ENCODE data around the gene MTA3.
"Not testable (repeated sequence)": the region's sequence is repeated elsewhere in the genome, so short reads cannot be mapped to it uniquely, and the experiment has no call there.

MTA3 gene

GRCh38 chr2:42725657-42726056 is 157.2 kb downstream of the MTA3 start:
- in situ Hi-C loops (cut with MboI; ENCODE audit: low sequenced_read_pairs) = no loop called here

DNA sequence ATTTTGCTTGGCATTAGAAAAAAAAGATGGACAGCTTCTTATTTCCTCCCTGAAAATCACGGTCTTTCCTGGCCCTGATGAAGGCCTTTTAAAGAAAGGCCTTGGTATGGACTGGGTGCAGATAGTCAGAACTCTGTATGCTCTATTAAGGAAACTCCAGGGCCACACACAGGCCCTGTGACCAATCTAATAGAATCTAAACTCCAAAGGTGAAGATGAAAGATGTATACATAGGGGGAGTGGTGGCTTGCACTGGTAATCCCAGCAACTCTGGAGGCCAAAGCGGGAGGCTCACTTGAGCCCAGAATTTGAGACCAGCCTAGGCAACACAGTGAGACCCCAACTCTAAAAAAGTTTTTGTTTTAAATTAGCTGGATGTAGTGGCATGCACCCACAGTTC is 158.2 kb downstream of the MTA3 start:
- in situ Hi-C loops (cut with MboI; ENCODE audit: low sequenced_read_pairs) = no loop called here

- in situ Hi-C loops (cut with MboI; ENCODE audit: low sequenced_read_pairs) = not testable (repeated sequence)
Measured at GRCh38 chr2:42731316-42731715, 162.9 kb downstream of the MTA3 start.

DNA sequence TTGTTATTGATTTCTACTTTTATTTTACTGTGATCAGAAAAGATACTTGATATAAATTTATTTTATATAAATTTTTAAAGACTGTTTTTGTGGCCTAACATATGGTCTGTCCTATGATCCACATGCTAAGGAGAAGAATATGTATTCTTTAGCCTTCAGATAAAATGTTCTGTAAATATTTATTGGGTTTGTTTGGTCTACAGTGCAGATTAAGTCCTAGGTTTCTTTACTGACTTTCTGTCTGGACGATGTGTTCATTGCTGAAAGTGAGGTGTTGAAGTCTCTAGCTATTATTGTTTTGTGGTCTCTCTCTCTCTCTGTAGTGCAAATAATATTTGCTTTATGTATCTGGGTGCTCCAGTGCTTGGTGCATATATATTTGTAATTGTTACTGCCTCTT is 165.4 kb downstream of the MTA3 start:
- in situ Hi-C loops (cut with MboI; ENCODE audit: low sequenced_read_pairs) = no loop called here

- in situ Hi-C loops (cut with MboI; ENCODE audit: low sequenced_read_pairs) = no loop called here
Measured at GRCh38 chr2:42736598-42737322, 168.3 kb downstream of the MTA3 start.

GRCh38 chr2:42741140-42741539 is 172.7 kb downstream of the MTA3 start:
- in situ Hi-C loops (cut with MboI; ENCODE audit: low sequenced_read_pairs) = no loop called here

DNA sequence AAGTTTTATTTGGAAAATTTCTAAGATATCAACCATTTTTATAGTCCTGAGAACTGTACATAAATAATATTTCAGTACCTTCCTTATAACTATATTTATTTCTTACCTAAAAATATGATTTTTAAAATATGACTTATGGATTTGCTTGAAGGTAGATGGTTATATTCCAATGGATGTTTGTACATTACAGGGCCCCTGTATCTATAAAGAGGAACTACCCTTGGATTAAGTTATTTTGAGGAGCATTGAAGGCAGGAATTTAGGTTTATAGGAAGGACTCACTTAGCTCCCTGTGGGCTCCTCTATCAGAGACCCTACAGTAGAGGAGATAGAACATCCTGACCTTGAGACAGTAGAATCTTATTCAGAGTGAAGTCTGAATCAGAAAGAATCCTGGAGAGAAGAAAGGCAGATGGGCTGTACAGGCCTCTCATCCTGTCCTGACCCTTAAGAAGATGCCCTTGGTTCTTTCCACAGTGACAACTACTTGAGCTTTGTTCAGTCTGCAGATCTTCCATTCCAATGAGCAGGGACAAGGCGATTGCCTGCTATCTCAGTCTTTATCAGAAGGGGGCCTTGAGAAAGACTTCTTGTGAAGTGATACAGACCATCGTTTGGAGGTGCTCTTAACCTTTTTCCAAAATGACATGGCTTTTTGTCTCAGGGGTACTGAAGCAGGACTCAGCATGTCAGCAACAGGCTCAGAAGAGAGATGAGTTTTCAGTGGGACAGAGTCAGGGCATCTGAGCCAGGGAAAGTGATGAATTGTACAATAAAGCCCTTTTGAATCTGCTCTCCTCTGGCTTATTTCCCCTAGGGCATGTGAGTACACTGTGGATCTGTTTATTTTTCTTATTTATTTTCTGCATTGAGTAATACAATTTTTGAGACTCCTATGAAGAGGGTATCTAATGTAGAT is 174.6 kb downstream of the MTA3 start:
- in situ Hi-C loops (cut with MboI; ENCODE audit: low sequenced_read_pairs) = no loop called here

DNA sequence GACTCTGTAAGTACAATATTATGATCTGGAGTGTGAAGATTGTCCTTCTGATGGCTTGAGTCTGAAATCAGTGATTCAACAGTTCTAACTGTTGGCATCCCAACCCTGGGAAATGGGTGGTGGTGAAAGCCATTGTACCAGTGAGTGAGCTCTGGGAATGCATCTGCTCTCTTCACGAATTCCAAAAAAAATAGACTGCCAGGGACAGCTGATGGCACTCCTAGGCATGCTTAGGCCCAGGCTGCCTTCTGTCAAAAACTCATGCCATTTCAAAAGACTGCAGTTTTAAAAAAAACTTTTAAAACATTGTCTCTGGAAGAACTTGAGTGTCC is 175.2 kb downstream of the MTA3 start:
- in situ Hi-C loops (cut with MboI; ENCODE audit: low sequenced_read_pairs) = no loop called here

GRCh38 chr2:42744545-42745082 is 176.2 kb downstream of the MTA3 start:
- in situ Hi-C loops (cut with MboI; ENCODE audit: low sequenced_read_pairs) = no loop called here

DNA sequence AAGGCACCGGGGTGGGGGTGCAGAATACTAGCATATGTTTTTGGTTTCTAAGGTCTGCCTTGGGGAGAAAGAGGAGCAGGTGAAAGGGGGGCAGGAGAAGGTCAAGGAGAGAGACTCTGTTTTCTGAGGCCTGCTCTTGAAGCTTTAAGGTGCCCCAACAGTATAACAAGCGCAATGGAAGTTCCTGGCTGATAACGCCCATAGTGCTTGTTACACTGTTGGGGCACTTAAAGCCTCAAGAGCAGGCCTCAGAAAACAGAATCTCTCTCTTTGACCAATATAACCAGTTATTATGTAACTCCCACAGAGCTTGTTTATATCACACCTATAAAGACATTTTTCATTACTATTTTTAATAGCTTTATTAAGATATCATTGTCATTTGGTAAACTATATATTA is 179.0 kb downstream of the MTA3 start:
- in situ Hi-C loops (cut with MboI; ENCODE audit: low sequenced_read_pairs) = no loop called here

DNA sequence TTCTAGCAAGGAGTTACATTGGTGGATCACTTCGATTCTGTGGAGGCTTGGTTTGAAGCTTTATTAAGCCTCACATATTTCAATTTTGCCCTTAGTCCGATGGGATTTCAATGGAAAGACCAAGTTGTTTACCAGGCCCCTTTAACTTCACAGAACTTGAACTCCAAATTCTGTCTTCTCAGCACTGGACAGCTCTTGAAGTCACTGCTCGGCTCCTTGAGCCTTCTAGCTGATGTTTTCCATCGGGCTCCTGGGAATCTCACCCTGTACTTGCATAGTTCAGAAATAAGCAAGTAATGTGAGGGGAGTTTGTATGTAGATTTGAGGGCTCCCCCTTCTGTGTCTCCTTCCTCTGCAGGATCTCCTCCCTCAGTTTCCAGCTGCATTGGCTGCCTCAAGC is 180.4 kb downstream of the MTA3 start:
- in situ Hi-C loops (cut with MboI; ENCODE audit: low sequenced_read_pairs) = no loop called here

GRCh38 chr2:42752314-42752713 is 183.9 kb downstream of the MTA3 start:
- in situ Hi-C loops (cut with MboI; ENCODE audit: low sequenced_read_pairs) = no loop called here

DNA sequence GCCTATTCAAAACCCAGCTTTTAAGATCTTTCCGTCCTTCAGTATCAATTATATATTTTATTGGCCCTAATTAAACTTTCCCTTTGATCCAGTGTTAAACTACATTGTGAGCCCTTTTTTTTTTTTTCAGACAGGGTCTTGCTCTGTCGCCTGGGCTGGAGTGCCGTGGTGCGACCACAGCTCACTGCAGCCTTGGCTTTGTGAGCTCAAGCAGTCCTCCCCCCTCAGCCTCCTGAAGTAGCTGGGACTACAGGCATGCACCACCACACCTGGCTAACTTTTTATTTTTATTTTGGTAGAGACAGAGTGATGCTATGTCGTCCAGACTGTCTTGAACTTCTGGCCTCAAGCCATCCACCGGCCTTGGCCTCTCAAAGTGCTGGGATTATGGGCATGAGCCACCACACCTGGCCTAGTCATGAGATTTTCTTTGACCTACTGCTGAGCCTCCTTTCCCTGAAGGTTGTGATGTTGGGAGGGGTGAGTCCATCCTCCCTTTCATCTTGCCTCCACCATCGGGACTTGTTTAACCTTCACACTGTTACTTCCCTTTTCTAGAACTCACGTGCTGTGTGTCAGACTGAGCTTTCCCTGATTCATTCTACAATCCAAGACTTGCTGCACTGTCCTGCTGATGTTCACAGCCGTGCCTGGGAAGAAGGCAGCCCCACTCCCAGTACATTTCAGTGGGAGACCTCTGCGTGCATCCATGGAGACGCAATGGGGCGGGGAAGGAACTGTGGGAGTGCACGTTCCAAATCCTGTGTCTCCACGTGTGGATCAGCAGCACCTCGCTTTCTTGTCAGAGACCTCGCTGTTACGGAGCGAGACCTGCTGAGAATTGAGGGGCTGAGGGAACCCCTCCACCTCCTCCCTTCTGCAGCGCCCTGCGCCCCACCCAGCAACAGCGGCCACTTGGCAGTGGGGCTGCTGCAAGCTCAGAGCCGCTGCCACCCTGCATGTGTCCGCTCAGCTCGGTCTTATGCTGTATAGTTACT is 184.7 kb downstream of the MTA3 start:
- in situ Hi-C loops (cut with MboI; ENCODE audit: low sequenced_read_pairs) = no loop called here

- in situ Hi-C loops (cut with MboI; ENCODE audit: low sequenced_read_pairs) = no loop called here
Measured at GRCh38 chr2:42754021-42754775, 185.8 kb downstream of the MTA3 start.

- in situ Hi-C loops (cut with MboI; ENCODE audit: low sequenced_read_pairs) = no loop called here
Measured at GRCh38 chr2:42754776-42755140, 186.3 kb downstream of the MTA3 start.

- in situ Hi-C loops (cut with MboI; ENCODE audit: low sequenced_read_pairs) = no loop called here
Measured at GRCh38 chr2:42755191-42755880, 186.9 kb downstream of the MTA3 start.

- in situ Hi-C loops (cut with MboI; ENCODE audit: low sequenced_read_pairs) = no loop called here
Measured at GRCh38 chr2:42756150-42756775, 187.8 kb downstream of the MTA3 start.

DNA sequence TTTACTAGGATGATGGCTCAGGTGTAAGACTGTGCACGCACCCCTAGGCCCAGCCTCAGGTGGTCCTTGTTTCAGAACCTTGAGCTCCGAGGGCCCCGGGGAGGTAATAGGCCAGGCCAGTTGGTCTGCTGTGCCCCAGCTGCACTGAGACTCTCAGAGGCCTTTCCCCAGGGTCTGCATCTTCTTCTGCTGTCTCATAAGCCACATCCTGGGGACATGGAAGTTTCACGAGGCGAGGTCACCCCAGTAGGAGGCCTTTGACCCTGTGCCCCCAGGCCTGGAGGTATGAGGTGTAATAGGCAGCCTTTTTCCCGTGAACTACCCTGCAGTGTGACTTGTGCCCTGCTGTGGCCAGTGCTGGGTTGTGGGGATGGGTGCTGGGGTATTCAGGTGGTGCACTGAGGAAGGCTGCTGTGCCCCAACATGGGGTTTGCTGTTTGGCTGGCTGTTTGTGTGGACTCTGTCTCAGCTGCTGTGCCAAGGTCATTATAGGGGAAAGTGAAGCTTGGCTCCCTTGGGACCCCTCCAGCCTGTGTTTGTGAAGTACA is 188.6 kb downstream of the MTA3 start:
- in situ Hi-C loops (cut with MboI; ENCODE audit: low sequenced_read_pairs) = no loop called here
